Mucosa of gallbladder (tissue), 1 donor: ENCODE data around the gene RXRA. TPM values are rescaled to one million over a fixed set of nuclear protein-coding genes. Genes with fewer than 3 reads are reported as not detected.

ENCODE experiments used
- DNase-seq: peaks from one replicate; pipeline ENCODE4 v3.0.0-alpha.2; 2020; ENCODE audit warnings: low spot score
- total RNA-seq: library from RNA; stranded (reverse); gene quantifications from one replicate; pipeline ENCODE4 v1.2.1, GENCODE V29; 2021
- donor health status: DM: no; HTN: no; CAD: no.

The RXRA gene
- total RNA-seq, 1 donor from 2014 or later: 106 TPM

- no peak for DNase-seq
Observed at GRCh38 chr9:134352247-134352933, 26.1 kb downstream of the RXRA start.

- no peak for DNase-seq
Observed at GRCh38 chr9:134353539-134353938, 27.3 kb downstream of the RXRA start.

GRCh38 chr9:134355158-134355557 is 28.9 kb downstream of the RXRA start:
- DNase-seq: no peak

- no peak for DNase-seq
Observed at GRCh38 chr9:134355561-134356279, 29.5 kb downstream of the RXRA start.

- DNase-seq: peak; percentile 74
Observed at GRCh38 chr9:134356496-134357470, 30.5 kb downstream of the RXRA start.

- no peak for DNase-seq
Observed at GRCh38 chr9:134357631-134358025, 31.4 kb downstream of the RXRA start.

- DNase-seq: no peak
Observed at GRCh38 chr9:134358026-134358661, 31.9 kb downstream of the RXRA start.

- DNase-seq: no peak
Observed at GRCh38 chr9:134358662-134359319, 32.5 kb downstream of the RXRA start.

- DNase-seq: no peak
Observed at GRCh38 chr9:134359493-134360179, 33.4 kb downstream of the RXRA start.

GRCh38 chr9:134360180-134360759 is 34.0 kb downstream of the RXRA start:
- no peak for DNase-seq

GRCh38 chr9:134360897-134361296 is 34.6 kb downstream of the RXRA start:
- DNase-seq: peak; percentile 76

GRCh38 chr9:134361426-134361825 is 35.2 kb downstream of the RXRA start:
- no peak for DNase-seq

GRCh38 chr9:134361843-134362414 is 35.7 kb downstream of the RXRA start:
- DNase-seq: no peak

GRCh38 chr9:134363450-134363849 is 37.2 kb downstream of the RXRA start:
- no peak for DNase-seq

- DNase-seq: no peak
Observed at GRCh38 chr9:134364391-134365114, 38.3 kb downstream of the RXRA start.

- no peak for DNase-seq
Observed at GRCh38 chr9:134365115-134365596, 38.9 kb downstream of the RXRA start.

GRCh38 chr9:134365791-134366222 is 39.6 kb downstream of the RXRA start:
- no peak for DNase-seq

- DNase-seq: peak; percentile 93
Observed at GRCh38 chr9:134366223-134367031, 40.2 kb downstream of the RXRA start.
